Stimulated activated CD8-positive, alpha-beta memory T cell treated with anti-CD3 and anti-CD28 coated beads, Interleukin-12 subunit alpha, Interleukin-12 subunit beta, amount 100 ng/mL, for 1 hour (primary cell): ENCODE measurements around the gene MC5R.

Experiments
- DNase-seq: peaks from one replicate; pipeline ENCODE4 v3.0.0-alpha.2; 2020; ENCODE audit warnings: low read depth

MC5R gene

DNA sequence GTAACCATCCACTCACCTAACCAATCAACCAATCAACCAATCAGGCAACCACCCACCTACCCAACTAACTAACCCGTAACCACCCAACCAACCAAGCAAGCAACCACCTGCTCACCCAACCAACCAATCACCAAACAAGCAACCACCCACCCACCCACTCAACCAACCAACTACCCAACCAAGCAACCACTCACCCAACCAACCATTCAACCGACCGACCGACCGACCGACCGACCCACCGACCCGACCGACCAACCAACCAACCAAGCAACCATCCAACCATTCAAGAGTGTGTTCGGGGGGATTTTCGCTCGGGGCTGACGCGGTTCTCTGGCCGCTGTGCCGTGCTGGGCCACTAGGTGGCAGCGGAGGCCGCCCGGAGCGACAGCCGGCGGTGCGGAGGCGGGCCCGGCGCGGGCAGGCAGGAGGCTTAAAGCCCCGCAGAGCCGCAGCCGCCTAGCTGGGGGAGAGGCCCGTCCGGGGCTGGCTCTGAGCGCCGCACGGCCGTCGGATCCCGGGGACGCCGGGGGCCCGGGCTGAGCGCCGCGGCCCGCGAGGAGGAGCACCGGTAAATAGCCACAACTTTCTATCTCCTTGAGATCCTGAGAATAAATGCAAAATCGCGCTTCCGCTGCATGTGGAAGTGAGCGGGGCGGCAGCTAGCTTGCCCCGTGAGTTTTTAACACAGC, at the start of gene MC5R:
TSS of gene MC5R (plus strand) at position 443 of the 689 bp plus-strand sequence. CDS start 1,617 bp downstream, outside the sequence.
- peak; percentile 44 for DNase-seq

DNA sequence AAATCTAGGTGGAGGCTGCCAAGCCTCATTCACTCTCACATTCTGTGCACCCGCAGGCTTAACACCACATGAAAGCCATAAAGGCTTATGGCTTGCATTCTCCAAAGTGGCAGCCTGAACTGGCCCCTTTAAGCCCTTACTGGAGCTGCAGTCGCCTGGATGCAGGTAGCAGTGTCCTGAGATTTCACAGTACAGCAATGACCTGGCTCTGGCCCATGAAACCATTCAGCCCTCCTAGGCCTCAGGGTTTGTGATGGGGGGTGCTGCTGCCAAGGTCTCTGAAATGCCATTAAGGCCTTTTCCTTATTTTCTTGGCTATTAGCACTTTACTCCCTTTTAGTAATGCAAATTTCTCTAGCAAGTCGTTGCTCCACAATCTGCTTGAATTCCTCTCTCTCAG, 48.9 kb upstream of the MC5R start:
- DNase-seq = no peak

DNA sequence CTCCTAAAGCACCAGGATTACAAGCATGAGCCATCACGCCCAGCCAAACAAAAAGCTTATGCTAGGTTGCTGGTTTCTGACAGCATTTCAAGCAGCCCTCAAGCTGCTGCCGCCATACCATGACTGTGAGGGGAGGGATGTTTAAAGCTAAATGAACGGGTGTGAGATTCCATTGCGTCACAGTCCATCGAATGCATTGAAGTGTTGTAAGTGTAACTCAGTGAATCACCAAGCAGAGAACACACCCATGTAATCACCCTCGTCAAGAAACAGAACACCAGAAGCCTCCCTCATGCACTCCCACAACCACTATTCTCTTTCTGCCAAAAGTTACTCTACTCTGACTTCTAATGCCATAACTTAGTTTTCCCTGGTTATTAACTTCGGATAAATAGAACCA, 32.8 kb upstream of the MC5R start:
- no peak for DNase-seq

DNA sequence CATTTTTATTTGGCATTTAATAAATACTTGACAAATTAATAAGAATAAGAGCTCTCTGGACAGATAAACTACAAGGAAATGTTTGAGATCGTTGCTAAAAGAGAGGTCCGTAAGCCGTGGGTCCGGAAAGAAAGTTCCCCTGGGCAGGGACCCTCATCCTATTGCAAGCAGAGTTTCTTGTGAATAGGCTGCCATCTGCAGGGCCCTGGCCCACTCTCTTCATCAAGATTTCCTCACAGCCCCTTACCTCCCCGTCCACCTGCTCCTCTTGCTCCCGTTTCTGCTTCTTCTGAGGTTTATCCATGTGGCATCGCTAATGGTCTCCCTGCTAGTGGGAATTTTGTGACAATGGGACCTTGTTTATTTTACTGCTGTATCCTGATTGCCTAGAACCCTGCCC, 30.1 kb upstream of the MC5R start:
- no peak for DNase-seq

DNA sequence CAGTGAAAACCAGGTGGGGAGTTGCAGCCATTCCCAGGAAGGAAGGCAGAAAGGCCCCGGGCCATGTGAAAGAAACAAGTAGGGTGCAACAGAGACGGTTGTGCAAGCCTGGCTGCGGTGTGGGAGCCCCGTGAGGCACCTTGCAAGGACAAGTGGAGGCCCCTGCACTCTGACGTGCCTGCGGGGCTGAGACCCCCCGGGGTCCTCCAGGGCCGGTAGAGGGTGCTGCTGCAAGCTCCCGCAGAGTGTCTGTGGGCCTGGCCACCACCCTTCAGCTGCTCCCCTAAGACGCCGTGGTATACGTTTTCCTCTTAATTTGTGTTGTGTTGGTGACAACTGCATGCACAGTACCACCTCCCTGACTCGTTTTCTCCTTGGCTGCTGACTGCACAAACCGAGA, 27.4 kb upstream of the MC5R start:
- DNase-seq = no peak

DNA sequence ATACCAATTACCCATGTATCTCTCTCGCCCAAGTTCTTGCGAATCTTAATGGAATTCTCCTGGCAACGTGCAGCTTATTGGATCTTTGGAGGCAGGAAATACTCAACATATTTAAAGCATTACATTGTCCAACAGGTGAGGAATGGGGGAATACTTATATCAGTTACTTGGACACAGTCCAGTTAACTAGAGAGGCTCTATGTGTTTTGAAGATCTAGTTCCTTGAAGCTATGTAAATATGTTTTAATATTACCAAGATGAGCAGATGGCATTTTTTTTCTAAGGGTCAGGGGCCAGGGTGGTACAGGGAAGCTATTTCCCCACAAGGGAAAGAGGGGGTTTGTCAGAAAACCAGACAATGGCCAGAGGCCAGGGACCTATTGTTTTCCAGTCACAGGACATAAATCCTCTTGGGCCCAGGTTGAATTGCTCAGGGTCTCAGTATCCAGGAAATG, 26.8 kb upstream of the MC5R start:
- DNase-seq = no peak

DNA sequence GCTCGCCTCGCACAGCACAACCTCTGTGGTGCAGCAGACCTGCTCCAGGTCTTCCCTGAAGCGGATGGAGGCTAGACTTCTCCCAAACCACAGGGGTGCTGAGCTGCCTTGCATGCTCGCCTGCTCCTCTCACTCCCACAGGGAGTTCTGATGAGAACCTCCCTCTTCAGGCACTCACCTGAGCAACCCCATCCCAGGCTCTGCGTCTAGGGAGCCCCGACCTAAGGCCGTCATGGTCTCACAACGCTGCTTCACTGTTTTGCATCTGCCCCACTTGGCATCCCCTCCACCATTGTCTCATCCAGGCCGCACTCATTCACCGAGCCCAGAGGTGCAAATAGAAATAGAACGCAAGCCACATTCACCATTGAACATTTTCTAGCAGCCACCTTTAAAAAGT, 24.6 kb upstream of the MC5R start:
- no peak for DNase-seq

DNA sequence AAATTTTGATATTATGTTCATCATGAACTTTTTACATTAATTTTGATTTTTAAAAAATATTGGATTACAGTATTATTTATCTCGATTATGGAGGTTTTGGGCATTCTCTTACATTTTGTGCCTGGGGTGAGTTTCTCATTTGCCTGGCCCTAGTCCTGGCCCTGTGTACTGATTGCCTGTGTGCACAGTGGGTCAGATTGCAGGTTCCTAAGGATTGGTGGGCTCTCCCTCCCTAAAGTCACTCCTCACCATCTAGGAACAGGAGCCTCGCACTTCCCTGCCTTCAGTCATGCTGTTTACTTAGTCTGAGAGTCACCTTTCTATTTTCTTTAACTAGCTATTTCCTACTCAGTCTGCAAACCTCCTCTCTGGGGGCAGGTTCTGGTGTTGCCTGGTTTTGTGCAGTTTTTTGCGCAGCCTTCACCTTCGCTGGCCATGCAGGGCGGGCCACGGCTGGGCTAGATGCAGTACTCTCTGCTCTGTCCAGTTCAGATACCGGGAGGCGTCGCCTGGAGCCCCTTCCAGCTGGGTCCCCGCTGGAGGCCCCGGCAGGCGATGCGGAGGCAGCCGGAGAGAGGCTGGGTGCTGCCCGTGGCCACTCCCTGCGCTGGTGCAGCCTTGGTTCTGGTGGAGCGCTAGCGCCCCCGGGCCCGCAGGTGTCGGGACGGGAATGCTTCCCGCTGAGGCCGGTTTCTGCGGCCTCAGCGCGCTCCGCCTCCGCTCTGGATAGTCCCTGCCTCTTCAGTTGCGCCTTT, 23.3 kb upstream of the MC5R start:
- DNase-seq = peak; percentile 5

DNA sequence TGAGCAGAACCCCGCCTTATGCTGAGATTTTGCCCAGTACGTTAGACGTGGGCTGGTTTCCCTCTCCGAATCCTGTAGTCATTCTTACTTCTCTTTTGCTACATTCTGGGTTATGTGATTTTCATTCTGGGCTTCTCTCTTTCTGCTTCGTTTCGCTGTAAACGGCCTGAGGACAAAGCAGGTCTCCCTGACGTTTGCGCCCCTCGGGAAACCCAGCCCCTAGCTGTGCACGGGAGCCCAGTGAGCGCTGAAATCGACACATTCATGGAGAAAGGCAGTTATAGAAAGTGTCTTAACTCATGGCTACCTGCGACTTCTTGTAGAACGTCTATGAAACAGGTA, 22.7 kb upstream of the MC5R start:
- DNase-seq = no peak

DNA sequence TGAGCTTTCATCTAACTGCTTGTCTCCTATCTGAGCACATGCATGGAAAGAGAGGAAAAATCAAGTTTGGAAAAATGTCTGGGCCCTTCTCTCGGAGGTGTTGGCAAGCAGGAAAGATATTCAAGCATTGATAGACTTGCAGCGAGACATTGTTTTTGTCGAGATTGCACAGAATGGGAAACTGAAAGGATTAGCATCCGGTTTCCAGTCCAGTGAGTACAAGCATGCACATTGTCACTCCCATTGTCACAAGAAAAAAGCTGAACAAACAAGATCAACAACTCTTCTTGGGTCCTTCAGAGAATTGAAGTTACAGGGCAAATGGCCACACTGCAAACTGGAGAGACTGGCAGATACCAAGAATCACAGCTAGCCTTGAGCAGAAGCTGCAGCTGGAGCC, 19.6 kb upstream of the MC5R start:
- no peak for DNase-seq

DNA sequence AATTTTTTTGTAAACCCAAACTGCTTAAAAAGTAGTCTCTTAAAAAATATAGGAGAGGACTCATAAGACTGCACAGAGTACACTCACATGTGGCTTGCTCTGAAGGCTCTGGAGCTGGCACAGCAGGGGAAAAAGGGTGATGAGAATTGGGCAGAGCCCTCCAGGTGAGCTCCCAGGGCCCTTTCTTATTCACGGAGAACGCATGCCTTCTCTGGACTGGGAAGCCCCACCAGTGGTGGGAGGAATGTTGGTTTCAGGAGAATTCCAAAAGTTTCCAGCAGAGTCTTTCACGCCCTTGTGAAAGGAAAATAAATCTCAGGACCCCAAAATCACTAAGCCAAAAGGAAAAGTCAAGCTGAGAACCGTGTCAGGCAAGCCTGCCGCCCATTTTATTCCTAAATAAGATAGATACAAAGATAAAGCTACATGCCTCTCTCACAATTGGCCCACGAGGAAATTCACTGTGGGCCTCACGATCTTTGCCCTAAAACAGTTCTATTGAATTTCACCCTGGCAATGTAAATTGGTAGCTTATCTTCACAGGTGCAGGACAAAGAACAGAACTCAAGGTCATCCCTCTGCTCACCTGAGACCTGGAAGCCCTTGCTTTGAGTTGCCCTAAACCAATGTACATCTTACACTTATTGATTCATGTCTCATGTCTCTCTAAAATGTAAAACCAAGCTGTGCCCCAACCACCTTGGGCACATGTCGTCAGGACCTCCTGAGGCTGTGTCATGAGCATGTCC, 15.5 kb upstream of the MC5R start:
- no peak for DNase-seq

DNA sequence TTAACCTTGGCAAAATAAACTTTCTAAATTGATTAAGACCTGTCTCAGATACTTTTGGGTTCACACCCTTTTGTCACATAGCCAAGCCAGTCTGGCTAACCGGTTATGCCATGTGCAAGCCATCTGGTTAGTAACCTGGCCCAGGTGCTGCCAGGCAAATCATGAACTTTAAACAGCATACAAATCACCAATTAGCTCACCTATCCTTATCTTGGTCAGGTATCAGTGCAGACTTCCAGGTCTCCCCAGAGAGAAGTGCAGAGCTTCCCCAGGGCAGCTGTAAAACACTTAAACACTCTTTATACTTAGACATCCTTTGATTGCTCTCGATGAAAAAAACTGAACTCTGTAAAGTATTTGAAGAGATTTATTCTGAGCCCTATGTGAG, 14.9 kb upstream of the MC5R start:
- no peak for DNase-seq

DNA sequence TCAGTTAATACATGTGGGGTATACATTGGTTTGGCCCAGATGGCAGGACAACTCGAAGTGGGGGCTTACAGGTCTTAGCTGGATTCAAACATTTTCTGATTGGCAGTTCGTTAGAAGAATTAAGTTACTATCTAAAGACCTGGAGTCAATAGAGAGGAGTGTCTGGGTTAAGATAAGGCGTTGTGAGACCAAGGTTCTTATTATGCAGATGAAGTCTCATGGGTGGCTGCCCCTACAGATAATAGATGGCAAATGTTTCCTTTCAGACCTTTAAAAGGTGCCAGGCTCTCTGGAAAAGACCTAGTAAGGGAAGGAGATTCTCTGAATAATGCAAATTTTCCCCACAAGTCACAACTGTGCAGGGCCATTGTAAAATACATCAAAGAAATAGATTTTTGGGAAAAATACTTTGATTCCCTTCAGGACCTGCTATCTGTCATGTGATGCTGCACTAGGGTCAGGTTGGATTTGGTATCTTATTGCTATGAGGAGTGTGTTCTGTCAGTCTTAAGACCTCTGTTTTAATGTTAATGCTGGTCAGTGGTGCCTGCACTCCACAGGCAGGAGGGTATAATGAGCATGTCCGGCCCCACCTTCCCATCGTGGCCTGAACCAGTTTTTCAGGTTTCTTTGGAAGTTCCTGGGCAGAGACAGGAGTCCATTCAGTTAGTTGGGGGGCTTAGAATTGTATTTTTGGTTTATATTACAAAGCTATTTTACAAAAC, 14.3 kb upstream of the MC5R start:
- DNase-seq = no peak

DNA sequence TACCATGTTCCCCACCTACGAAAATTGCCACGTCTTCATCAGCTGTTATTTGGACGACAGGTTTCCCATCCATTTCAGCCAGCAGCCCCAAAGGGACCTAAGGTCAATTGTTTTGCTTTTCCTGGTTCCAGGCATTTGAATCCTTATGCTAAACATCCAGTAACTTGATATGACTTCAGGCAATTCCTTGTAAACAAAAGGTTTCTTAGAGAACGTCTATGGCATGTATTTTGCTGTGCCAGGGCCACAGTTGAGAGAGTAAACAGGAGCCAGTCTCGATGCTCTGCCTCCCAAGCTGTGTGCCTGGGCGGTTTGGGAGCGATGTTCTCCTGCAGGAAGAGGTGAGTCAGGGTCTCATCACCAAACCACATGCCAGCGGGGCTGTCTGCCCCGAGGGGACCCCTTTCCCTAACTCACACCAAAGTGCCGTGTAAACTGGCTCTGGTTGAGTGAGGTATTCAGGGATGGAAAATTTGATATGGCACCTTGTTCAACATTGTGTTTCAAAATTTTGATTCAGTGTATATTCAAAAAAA, 12.9 kb upstream of the MC5R start:
- DNase-seq = no peak

DNA sequence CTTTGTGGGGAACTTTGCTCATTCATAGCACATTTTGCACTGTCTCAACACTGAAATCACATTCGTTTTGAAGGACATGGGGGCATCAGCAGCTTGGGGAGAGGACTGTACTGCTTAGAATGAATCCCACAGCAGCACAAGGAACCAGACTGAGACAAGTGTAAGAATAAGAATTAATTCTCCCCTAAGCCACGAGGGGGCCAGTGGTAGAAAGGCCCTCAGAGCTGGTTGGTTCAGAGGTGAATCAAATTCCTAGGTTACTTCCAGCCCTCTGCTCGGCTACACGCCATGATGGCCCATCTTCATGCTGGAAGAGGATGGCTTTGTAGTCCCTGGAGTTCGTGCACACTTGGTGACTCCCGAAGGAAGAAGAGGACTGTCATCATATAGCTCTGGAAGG, 12.0 kb upstream of the MC5R start:
- DNase-seq = no peak

DNA sequence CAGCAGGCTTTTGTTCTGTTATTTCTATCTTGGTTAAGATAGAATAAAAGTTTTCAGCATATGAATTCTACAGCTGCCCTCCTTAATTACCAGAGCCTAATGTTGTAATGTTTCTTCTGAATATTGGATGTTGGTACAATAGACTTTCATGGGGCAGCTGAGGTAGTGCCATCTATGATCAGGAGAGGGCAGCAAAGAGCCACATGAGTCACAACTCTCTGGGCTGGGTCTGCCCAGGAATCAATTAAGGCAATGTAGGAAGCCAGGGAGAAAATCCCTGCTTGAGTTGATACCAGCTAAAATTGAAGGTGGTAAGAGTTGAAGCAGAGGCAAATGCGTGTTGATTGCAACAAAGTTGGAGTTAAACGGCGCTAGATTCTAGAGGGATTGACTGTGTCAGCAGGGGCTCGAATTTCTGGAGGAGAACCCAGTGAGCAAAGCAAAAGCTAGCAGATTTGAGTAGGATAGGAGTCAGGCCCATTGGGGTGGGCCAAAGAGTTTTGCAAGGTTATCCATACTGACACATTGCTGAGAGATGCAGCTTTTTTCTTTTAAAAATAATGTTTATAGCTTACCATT, 10.6 kb upstream of the MC5R start:
- peak; percentile 24 for DNase-seq

DNA sequence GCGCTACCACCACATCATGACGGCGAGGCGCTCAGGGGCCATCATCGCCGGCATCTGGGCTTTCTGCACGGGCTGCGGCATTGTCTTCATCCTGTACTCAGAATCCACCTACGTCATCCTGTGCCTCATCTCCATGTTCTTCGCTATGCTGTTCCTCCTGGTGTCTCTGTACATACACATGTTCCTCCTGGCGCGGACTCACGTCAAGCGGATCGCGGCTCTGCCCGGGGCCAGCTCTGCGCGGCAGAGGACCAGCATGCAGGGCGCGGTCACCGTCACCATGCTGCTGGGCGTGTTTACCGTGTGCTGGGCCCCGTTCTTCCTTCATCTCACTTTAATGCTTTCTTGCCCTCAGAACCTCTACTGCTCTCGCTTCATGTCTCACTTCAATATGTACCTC, 2.3 kb downstream of the MC5R start:
- no peak for DNase-seq

DNA sequence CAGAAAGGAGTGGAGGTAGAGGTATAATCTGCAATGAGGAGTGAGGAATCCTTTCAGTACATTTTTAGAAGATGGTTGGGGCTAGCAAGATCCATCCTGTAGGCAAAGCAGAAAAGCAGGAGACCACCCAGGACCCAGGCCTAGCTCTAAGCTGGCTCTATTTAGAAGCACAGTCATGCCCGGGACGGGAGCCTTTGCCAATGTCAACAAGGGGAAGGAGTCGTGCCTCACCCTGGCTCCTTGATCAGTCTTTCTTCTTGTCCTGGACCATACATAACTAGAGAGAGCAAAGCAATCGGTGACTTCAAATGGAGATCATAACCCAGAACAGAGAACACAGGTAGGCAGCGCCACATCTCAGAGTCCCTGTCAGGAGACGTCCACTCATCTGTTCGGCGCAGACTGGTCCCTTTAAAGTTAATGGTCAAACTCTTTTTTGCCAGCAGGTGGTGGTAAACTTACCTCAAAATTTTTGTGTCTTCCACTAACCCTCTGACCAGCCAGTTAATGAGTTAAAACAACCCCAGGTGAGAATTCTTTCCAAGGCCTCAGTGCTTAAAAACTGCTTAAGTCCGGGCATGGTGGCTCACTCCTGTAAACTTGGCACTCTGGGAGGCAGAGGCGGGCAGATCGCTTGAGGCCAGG, 8.0 kb downstream of the MC5R start:
- no peak for DNase-seq

DNA sequence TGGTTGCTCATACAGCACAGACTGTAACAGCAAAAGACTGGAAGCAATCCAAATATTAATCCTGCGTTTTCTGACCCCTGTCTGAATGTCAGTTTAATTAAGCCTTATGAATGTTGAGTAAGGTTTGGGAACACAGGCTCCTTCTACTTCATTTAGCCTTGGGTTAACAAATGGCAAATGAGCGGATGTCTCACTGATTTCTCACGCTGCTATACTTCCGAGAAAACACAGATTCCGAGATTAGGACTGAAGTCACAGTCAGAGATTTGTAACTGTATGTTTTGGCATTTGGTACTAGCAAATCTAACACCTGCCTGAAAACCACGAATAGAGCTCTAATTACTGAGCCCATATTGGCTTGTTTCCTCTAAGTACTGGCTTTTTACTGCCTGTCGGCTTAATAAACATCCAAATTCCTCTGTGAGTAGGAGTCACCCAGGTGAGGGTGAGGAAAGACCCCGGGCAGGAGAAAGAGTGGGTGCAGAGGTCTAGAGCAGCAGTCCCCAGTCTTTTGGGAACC, 10.6 kb downstream of the MC5R start:
- no peak for DNase-seq

DNA sequence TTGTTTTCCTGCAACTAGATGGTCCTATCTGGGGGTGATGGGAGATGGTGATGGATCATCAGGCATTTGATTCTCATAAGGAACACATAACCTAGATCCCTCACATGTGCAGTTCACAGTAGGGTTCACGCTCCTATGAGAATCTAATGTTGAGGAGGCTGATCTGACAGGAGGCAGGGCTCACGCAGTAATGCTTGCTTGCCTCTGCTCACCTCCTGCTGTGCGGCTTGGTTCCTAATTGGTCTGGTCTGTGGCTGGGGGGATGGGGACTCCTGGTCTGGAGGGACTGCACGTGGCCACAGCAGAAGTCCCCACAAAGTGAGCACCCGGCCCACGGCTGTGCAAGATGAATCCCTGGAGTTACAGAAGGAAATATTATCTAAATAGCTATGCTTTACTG, 11.3 kb downstream of the MC5R start:
- DNase-seq = no peak

DNA sequence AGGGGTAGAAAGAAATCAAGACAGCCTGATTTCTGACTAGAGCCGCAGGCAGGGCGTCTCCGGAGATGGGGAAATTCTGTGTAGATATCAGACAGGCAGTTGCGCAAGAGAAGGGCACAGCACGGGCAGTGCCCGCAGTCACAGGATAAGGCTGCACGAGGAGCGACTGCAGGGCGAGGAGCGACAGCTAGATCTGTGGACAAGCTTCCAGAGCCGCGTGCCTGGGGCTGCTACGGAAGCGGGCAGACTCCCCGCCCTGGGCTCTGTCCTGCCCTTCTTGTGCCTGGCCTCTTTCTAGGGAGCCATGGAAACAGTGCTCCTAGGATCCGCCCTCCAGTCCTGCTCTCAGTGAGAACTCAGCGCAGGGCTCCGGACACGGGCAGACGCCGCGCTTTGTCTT, 12.6 kb downstream of the MC5R start:
- no peak for DNase-seq
